ENCODE measurements around the gene BOLA3. TPM values are rescaled to one million over a fixed set of nuclear protein-coding genes. Genes with fewer than 3 reads are reported as not detected.
A peak's percentile ranks its signal among the peaks of the same experiment; 100 is the strongest.
"Not testable (repeated sequence)": the region's sequence is repeated elsewhere in the genome, so short reads cannot be mapped to it uniquely, and the experiment has no call there.

BOLA3 gene
- total RNA-seq, 2 donors from 2014 or later: 60.4 to 174 TPM

DNA sequence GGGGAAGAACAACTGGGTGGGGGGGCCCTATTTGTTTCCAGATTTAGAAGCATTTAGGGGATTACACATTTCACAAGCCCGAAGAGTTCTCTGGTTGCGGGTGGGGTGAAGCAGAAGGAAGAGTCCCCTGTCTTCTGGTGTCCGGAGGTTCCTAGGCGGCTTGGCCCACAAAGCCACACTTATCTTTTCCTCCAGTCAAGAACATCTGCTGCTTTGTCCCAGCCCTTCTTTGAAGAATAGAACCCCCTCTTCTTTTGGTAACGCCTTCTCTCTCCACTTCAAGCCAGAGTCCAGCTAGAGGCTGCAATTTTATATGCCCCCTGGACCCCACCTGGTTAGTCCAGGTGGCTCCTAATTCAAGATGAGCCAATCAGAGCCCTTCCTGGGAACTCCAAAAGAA lies 15.8 kb downstream of the BOLA3 start:
- TF ChIP-seq, protein P1, sequence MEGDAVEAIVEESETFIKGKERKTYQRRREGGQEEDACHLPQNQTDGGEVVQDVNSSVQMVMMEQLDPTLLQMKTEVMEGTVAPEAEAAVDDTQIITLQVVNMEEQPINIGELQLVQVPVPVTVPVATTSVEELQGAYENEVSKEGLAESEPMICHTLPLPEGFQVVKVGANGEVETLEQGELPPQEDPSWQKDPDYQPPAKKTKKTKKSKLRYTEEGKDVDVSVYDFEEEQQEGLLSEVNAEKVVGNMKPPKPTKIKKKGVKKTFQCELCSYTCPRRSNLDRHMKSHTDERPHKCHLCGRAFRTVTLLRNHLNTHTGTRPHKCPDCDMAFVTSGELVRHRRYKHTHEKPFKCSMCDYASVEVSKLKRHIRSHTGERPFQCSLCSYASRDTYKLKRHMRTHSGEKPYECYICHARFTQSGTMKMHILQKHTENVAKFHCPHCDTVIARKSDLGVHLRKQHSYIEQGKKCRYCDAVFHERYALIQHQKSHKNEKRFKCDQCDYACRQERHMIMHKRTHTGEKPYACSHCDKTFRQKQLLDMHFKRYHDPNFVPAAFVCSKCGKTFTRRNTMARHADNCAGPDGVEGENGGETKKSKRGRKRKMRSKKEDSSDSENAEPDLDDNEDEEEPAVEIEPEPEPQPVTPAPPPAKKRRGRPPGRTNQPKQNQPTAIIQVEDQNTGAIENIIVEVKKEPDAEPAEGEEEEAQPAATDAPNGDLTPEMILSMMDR (IDR thresholded peaks at IDR 0.05): no peak
- no peaks in the 10 kb centered on the region for H3K4me1 ChIP-seq
- H3K36me3 ChIP-seq: peaks cover 9% of the 10 kb centered on the region

DNA sequence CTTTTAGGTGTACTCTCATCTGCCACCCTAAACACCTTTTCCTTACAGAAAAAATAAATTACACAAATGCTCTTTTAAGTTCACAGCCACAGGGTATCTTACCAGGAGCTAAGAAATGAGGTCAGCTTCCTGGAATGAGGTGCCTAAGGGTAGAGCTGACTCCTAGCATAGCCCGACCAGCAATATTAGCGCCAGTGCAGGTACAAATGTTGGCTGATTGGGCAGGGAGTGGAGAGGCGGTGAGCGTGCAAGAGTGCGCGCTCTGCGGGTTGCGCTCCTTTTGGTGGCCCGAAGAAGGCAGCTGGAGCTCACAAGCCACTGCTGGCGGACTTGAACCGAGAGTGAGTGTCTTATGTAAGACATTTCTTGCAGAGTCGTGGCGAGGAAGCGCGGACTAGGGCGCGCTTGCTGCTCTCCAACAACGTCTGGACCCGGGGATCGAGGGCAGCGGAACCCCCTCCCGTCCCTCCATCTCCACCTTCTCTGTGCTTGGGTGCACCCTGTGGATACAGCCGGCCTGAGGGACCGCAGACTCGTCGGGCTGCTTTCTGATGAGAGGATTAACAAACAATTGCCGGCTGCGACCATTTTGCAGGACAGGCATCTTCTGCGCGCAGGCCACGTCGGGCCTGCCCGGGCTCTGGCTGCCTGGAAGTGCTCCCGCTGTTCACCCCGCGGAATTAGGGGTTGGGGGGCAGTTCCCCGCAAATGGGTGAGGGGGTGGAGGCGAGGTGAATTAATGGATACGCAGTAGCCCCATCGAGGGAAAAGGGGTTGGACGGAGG lies 17.3 kb downstream of the BOLA3 start:
- H3K4me1 ChIP-seq: no peaks in the 10 kb centered on the region
- no peaks in the 10 kb centered on the region for H3K27me3 ChIP-seq
- H3K4me3 ChIP-seq: no peak overlapping the region
- no peak overlapping the region for H3K27ac ChIP-seq
- TF ChIP-seq, protein P1 (IDR thresholded peaks at IDR 0.05): no peak
- peaks cover 0 to 4% of the 10 kb centered on the region in 2 donors for H3K9me3 ChIP-seq
- peaks cover 9% of the 10 kb centered on the region for H3K36me3 ChIP-seq
- DNase-seq (ENCODE audit: low spot score): no peak

More for the DNA sequence above, 15.8 kb downstream of the BOLA3 start:
- no peak overlapping the region for H3K27ac ChIP-seq
- H3K9me3 ChIP-seq: peaks cover 0 to 4% of the 10 kb centered on the region in 2 donors
- no peak for DNase-seq (ENCODE audit: low spot score)
- H3K4me3 ChIP-seq: no peak overlapping the region
- H3K27me3 ChIP-seq: no peaks in the 10 kb centered on the region

DNA sequence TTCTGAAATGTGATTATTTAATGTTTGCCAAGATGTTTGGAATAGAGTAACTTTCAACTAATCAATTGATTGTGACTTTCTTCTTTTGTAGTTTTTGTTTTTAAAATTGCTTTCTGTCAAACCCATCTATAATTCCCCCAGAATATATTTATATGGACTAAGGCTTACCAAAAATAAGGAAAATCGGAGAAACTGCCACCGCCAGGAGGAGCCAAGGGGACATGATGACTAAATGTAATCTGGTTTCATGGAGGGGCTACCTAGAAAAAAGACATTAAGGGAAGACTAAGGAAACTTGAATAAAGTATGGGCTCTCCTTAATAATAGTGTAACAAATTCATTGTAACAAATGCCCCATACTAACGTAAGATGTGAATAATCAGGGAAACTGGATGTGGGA lies 19.5 kb downstream of the BOLA3 start:
- H3K4me1 ChIP-seq: no peaks in the 10 kb centered on the region
- H3K27me3 ChIP-seq: no peaks in the 10 kb centered on the region
- TF ChIP-seq, protein P1 (IDR thresholded peaks at IDR 0.05): no peak
- no peak overlapping the region for H3K27ac ChIP-seq
- DNase-seq (ENCODE audit: low spot score): no peak
- H3K4me3 ChIP-seq: no peak overlapping the region
- H3K36me3 ChIP-seq: no peaks in the 10 kb centered on the region
- peaks cover 0 to 1% of the 10 kb centered on the region in 2 donors for H3K9me3 ChIP-seq

DNA sequence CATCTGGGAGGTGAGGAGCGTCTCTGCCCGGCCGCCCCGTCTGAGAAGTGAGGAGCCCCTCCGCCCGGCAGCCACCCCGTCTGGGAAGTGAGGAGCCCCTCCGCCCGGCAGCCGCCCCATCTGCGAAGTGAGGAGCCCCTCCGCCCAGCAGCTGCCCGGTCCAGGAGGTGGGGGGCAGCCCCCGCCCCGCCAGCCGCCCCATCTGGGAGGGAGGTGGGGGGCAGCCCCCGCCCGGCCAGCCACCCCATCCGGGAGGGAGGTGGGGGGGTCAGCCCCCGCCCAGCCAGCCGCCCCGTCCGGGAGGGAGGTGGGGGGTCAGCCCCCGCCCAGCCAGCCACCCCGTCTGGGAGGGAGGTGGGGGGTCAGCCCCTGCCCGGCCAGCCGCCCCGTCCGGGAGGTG lies 23.8 kb downstream of the BOLA3 start:
- H3K4me1 ChIP-seq; H3K4me3 ChIP-seq; H3K9me3 ChIP-seq; H3K36me3 ChIP-seq; H3K27ac ChIP-seq; H3K27me3 ChIP-seq; DNase-seq (ENCODE audit: low spot score): not testable (repeated sequence)

DNA sequence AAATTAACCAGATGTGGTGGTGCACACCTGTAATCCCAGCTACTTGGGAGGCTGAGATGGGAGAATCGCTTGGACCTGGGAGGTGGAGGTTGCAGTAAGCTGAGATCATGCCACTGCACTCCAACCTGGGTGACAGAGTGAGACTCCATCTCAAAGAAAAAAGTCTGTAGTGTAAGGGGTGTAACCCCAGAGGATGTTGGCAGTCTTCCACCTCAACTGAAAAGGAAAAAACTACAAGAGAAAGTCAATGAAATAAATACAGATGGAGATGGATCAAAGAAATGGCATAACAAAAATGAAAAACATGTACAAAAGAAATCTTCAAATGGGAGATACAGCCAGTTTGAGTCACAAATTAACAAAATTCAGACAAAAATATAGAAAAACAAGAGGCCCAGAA lies 25.9 kb downstream of the BOLA3 start:
- H3K9me3 ChIP-seq; H3K27ac ChIP-seq; H3K4me1 ChIP-seq; H3K4me3 ChIP-seq; H3K36me3 ChIP-seq; DNase-seq (ENCODE audit: low spot score); H3K27me3 ChIP-seq: not testable (repeated sequence)

DNA sequence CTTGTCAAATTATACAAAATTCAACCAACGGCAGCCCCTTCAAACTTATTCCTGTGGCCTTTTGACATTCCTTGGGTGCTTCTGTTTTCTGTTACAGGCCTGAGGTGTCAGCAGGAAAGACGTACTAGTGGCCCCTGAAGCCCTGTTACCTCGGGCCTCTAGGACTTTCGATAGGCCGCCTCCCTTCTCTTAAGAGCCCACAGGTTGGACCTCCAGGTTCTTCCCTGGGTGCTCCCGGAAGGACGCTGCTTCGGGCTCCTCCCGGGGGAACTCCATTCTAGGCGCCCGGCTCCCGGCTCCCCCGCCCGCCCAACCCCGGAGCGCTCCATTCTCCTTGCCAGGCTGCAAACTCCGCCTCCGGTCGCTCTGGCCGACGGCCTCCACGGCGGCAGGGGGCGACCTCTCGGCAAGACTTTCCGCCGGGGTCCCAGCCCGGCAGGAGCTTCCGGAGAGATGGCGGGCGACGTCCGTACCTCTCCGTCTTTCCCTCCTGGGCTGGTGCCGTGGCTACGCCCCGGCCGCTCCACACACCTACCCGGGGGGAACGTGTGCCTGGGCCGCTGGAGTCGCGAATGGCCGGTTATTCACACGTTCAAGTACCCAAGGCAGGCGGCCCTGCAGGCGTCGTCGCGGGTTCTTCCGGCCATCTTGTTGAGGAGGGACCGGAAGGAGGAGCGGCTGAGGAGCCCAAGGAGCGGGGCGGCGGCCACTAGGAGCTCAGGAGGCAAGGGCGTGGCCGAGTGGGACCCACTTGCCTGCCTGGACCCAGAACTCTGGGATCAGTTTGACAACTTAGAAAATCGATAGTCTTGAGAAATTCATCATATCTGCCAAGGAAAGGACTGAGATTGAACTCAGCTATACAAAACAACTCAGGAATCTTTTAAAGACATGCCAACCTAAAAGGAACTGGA lies 27.5 kb downstream of the BOLA3 start:
- H3K4me1 ChIP-seq: no peaks in the 10 kb centered on the region
- H3K9me3 ChIP-seq: no peaks in the 10 kb centered on the region
- TF ChIP-seq, protein P1 (IDR thresholded peaks at IDR 0.05): peak; percentile 59 to 89
- peak overlapping the region; percentile 64 to 76 for H3K4me3 ChIP-seq
- H3K27ac ChIP-seq: peak overlapping the region; percentile 72 to 74
- DNase-seq (ENCODE audit: low spot score): peak; percentile 66
- H3K27me3 ChIP-seq: no peaks in the 10 kb centered on the region
- no peaks in the 10 kb centered on the region for H3K36me3 ChIP-seq
